BLaER1 treated with 17β-estradiol and CSF1 and Interleukin-3, amounts not matched to agents 10 nM and 100 nM (cell line): ENCODE measurements around the gene TH.
"Not testable (repeated sequence)": the region's sequence is repeated elsewhere in the genome, so short reads cannot be mapped to it uniquely, and the experiment has no call there.

Source experiments
- H3K27ac ChIP-seq, 11 experiments: shearing (Covaris generic); formaldehyde crosslinking; 2 replicates each; pipeline ENCODE4 v1.8.1; 2022
- H3K27me3 ChIP-seq, 11 experiments: shearing (Covaris generic); formaldehyde crosslinking; 2 replicates each; pipeline ENCODE4 v1.8.1; 2022
- H3K36me3 ChIP-seq, 11 experiments: shearing (Covaris generic); formaldehyde crosslinking; 2 replicates each; pipeline ENCODE4 v1.8.1; 2022
- H3K4me1 ChIP-seq, 10 experiments: shearing (Covaris generic); formaldehyde crosslinking; 2 replicates each; pipeline ENCODE4 v1.8.1; 2022
- H3K4me2 ChIP-seq, 11 experiments: shearing (Covaris generic); formaldehyde crosslinking; 2 replicates each; pipeline ENCODE4 v1.8.1; 2022
- H3K4me3 ChIP-seq, 10 experiments: shearing (Covaris generic); formaldehyde crosslinking; 2 replicates each; pipeline ENCODE4 v1.8.1; 2022
- H3K9ac ChIP-seq, 11 experiments: shearing (Covaris generic); formaldehyde crosslinking; 2 replicates each; pipeline ENCODE4 v1.8.1; 2022
- H3K9me3 ChIP-seq, 11 experiments: shearing (Covaris generic); formaldehyde crosslinking; replicated peaks in 1 of 11; 2 replicates each; pipeline ENCODE4 v1.8.1; 2022
- H4K20me1 ChIP-seq, 11 experiments: shearing (Covaris generic); formaldehyde crosslinking; 2 replicates each; pipeline ENCODE4 v1.8.1; 2022
- Cebpa-rat ChIP-seq, 11 experiments: shearing (Covaris generic); IDR thresholded peaks; 2 replicates each; pipeline ENCODE4 v1.8.1; 2022

Gene TH

GRCh38 chr11:2199466-2200341 lies 28.1 kb upstream of the TH start:
- H3K9me3 ChIP-seq = peaks cover 0 to 14% (median 0%) of the 10 kb centered on the region in 11 experiments; a peak in 2 of 22 replicates
- peaks cover 0 to 15% (median 12%) of the 10 kb centered on the region in 11 experiments; a peak in 14 of 22 replicates for H3K27me3 ChIP-seq
- no peak overlapping the region for H3K27ac ChIP-seq
- no peak for TF ChIP-seq Cebpa-rat (IDR thresholded peaks at IDR 0.05)
- H3K9ac ChIP-seq = 0 out of 22 replicates have a peak overlapping the region, but pooled peaks of 1 of the 11 experiments have one; percentile 4
- H4K20me1 ChIP-seq = peaks cover 0 to 9% (median 0%) of the 10 kb centered on the region in 11 experiments; a peak in 3 of 22 replicates
- no peaks in the 10 kb centered on the region for H3K36me3 ChIP-seq
- peaks cover 19 to 58% (median 48%) of the 10 kb centered on the region in 10 experiments; a peak in 19 of 20 replicates for H3K4me1 ChIP-seq
- H3K4me2 ChIP-seq = peak overlapping the region in 10 of 11 experiments; percentile 4 to 72 (median 60); a peak in 16 of 22 replicates
- no peak overlapping the region for H3K4me3 ChIP-seq

- Histone ChIP-seq H3K4me1 (peaks cover 19 to 60% (median 50%) of the 10 kb centered on the region in 10 experiments; a peak in 19 of 20 replicates), H3K4me3 (no peak overlapping the region), H3K9me3 (peaks cover 0 to 14% (median 0%) of the 10 kb centered on the region in 11 experiments; a peak in 2 of 22 replicates), H3K27me3 (peaks cover 0 to 15% (median 12%) of the 10 kb centered on the region in 11 experiments; a peak in 14 of 22 replicates), H3K36me3 (no peaks in the 10 kb centered on the region), H3K9ac (peak overlapping the region in 2 of 11 experiments; percentile 4 to 21; a peak in 1 of 22 replicates), H3K4me2 (peak overlapping the region; percentile 4 to 72 (median 60); a peak in 20 of 22 replicates), H3K27ac (no peak overlapping the region), H4K20me1 (peaks cover 0 to 9% (median 0%) of the 10 kb centered on the region in 11 experiments; a peak in 3 of 22 replicates)
- no peak for TF ChIP-seq Cebpa-rat (IDR thresholded peaks at IDR 0.05)
Measured at GRCh38 chr11:2198621-2199365, 27.2 kb upstream of the TH start.

- H3K4me2 ChIP-seq = peak overlapping the region; percentile 8 to 72 (median 60); a peak in 20 of 22 replicates
- H3K4me1 ChIP-seq = peaks cover 19 to 52% (median 43%) of the 10 kb centered on the region in 10 experiments; a peak in 19 of 20 replicates
- H3K4me3 ChIP-seq = no peak overlapping the region
- H4K20me1 ChIP-seq = peaks cover 0 to 9% (median 0%) of the 10 kb centered on the region in 11 experiments; a peak in 3 of 22 replicates
- TF ChIP-seq Cebpa-rat (IDR thresholded peaks at IDR 0.05) = no peak
- no peak overlapping the region for H3K27ac ChIP-seq
- peaks cover 0 to 15% (median 12%) of the 10 kb centered on the region in 11 experiments; a peak in 14 of 22 replicates for H3K27me3 ChIP-seq
- peak overlapping the region in 1 of 11 experiments; percentile 25; a peak in 2 of 22 replicates for H3K9ac ChIP-seq
- H3K36me3 ChIP-seq = no peaks in the 10 kb centered on the region
- H3K9me3 ChIP-seq = peaks cover 0 to 14% (median 0%) of the 10 kb centered on the region in 11 experiments; a peak in 2 of 22 replicates
Measured at GRCh38 chr11:2197771-2198520, 26.3 kb upstream of the TH start.

- Histone ChIP-seq H3K9ac (peak overlapping the region in 1 of 11 experiments; percentile 25; a peak in 1 of 22 replicates), H3K27ac (no peak overlapping the region), H3K27me3 (peaks cover 0 to 15% (median 12%) of the 10 kb centered on the region in 11 experiments; a peak in 14 of 22 replicates), H3K36me3 (no peaks in the 10 kb centered on the region), H3K4me2 (peak overlapping the region; percentile 8 to 72 (median 60); a peak in 20 of 22 replicates), H3K4me3 (no peak overlapping the region), H3K4me1 (peaks cover 21 to 48% (median 39%) of the 10 kb centered on the region in 10 experiments), H4K20me1 (peaks cover 0 to 9% (median 0%) of the 10 kb centered on the region in 11 experiments; a peak in 3 of 22 replicates), H3K9me3 (peaks cover 0 to 14% (median 0%) of the 10 kb centered on the region in 11 experiments; a peak in 2 of 22 replicates)
- TF ChIP-seq Cebpa-rat (IDR thresholded peaks at IDR 0.05) = no peak
Measured at GRCh38 chr11:2196970-2197770, 25.6 kb upstream of the TH start.

- peaks cover 0 to 9% (median 0%) of the 10 kb centered on the region in 11 experiments; a peak in 3 of 22 replicates for H4K20me1 ChIP-seq
- peaks cover 0 to 6% (median 0%) of the 10 kb centered on the region in 11 experiments; a peak in 2 of 22 replicates for H3K9me3 ChIP-seq
- no peak overlapping the region for H3K27ac ChIP-seq
- no peak for TF ChIP-seq Cebpa-rat (IDR thresholded peaks at IDR 0.05)
- H3K27me3 ChIP-seq = peaks cover 0 to 15% (median 12%) of the 10 kb centered on the region in 11 experiments; a peak in 14 of 22 replicates
- H3K4me2 ChIP-seq = no peak overlapping the region
- H3K4me3 ChIP-seq = no peak overlapping the region
- 0 out of 22 replicates have a peak overlapping the region, but pooled peaks of 1 of the 11 experiments have one; percentile 7 for H3K9ac ChIP-seq
- H3K36me3 ChIP-seq = no peaks in the 10 kb centered on the region
- H3K4me1 ChIP-seq = peaks cover 36 to 55% (median 48%) of the 10 kb centered on the region in 10 experiments
Measured at GRCh38 chr11:2195756-2196088, 24.1 kb upstream of the TH start.

- peaks cover 0 to 15% (median 12%) of the 10 kb centered on the region in 11 experiments; a peak in 14 of 22 replicates for H3K27me3 ChIP-seq
- H3K4me2 ChIP-seq = peak overlapping the region in 6 of 11 experiments; percentile 8 to 53 (median 26); a peak in 8 of 22 replicates
- H3K9me3 ChIP-seq = no peaks in the 10 kb centered on the region
- TF ChIP-seq Cebpa-rat (IDR thresholded peaks at IDR 0.05) = no peak
- H3K27ac ChIP-seq = no peak overlapping the region
- H4K20me1 ChIP-seq = peaks cover 0 to 9% (median 0%) of the 10 kb centered on the region in 11 experiments; a peak in 3 of 22 replicates
- no peak overlapping the region for H3K4me3 ChIP-seq
- no peak overlapping the region for H3K9ac ChIP-seq
- peaks cover 42 to 61% (median 54%) of the 10 kb centered on the region in 10 experiments for H3K4me1 ChIP-seq
- no peaks in the 10 kb centered on the region for H3K36me3 ChIP-seq
Measured at GRCh38 chr11:2194877-2195755, 23.5 kb upstream of the TH start.

- not testable (repeated sequence) for H3K4me2 ChIP-seq, H4K20me1 ChIP-seq, H3K36me3 ChIP-seq, H3K4me3 ChIP-seq, H3K27ac ChIP-seq, H3K9me3 ChIP-seq, H3K9ac ChIP-seq
- Histone ChIP-seq H3K4me1 (peaks cover 43 to 68% (median 55%) of the 10 kb centered on the region in 10 experiments), H3K27me3 (peaks cover 0 to 15% (median 12%) of the 10 kb centered on the region in 11 experiments; a peak in 14 of 22 replicates)
Measured at GRCh38 chr11:2193888-2194595, 22.4 kb upstream of the TH start.
